Natural killer cell (primary cell): ENCODE data around the gene FBLN5. TPM values are rescaled to one million over a fixed set of nuclear protein-coding genes. Genes with fewer than 3 reads are reported as not detected.

Experiments used
- ATAC-seq, 3 donors: fragments of 150-1000 bp in 2 of 3; fragments of 200-7000 bp in 1 of 3; cut with Tn5 transposase; 1 replicate in 1 of 3; 2 replicates in 2 of 3; pipeline ENCODE4 v1.10.0; 2021; ENCODE audit warnings: mild to moderate bottlenecking in 2 of 3, moderate library complexity in 2 of 3
- DNase-seq, 2 donors: peaks; one replicate each; pipeline versions ENCODE4 v3.0.0 to v3.0.0-alpha.2; 2013 to 2021; ENCODE audit warnings: mixed read lengths in 1 of 2
- H3K27ac ChIP-seq: one replicate; pipeline ENCODE4 v1.5.1; 2013; ENCODE audit warnings: mild to moderate bottlenecking, low read length
- H3K27me3 ChIP-seq: one replicate; pipeline ENCODE4 v1.6.1; 2013; ENCODE audit warnings: low read length; ENCODE audit not compliant: control insufficient read depth, insufficient read depth
- H3K36me3 ChIP-seq: one replicate; pipeline ENCODE4 v1.6.1; 2013; ENCODE audit warnings: low read length; ENCODE audit not compliant: control insufficient read depth, insufficient read depth
- H3K4me1 ChIP-seq: one replicate; pipeline ENCODE4 v1.6.1; 2013; ENCODE audit warnings: low read length; ENCODE audit not compliant: control insufficient read depth, insufficient read depth
- H3K4me3 ChIP-seq: one replicate; pipeline ENCODE4 v1.5.1; 2013; ENCODE audit warnings: low read length
- H3K9me3 ChIP-seq: one replicate; pipeline ENCODE4 v1.6.1; 2013; ENCODE audit warnings: low read length; ENCODE audit not compliant: control insufficient read depth, insufficient read depth
- H3K27ac Mint-ChIP-seq, 2 donors: one replicate each; pipeline ENCODE4 v1.8.0; 2022; ENCODE audit warnings: mild to moderate bottlenecking in 2 of 2, mixed read lengths in 2 of 2, moderate library complexity in 1 of 2
- H3K27me3 Mint-ChIP-seq, 2 donors: one replicate each; pipeline ENCODE4 v1.8.0; 2022; ENCODE audit warnings: low read depth in 2 of 2, mixed read lengths in 2 of 2
- H3K36me3 Mint-ChIP-seq: one replicate; pipeline ENCODE4 v1.8.0; 2022; ENCODE audit warnings: mixed read lengths
- H3K4me1 Mint-ChIP-seq, 2 donors: one replicate each; pipeline ENCODE4 v1.8.0; 2022; ENCODE audit warnings: mixed read lengths in 2 of 2
- H3K4me3 Mint-ChIP-seq: one replicate; pipeline ENCODE4 v1.8.0; 2022; ENCODE audit warnings: mild to moderate bottlenecking, moderate library complexity, mixed read lengths
- H3K9me3 Mint-ChIP-seq, 2 donors: one replicate each; pipeline ENCODE4 v1.8.0; 2022; ENCODE audit warnings: mixed read lengths in 2 of 2
- WGBS: methylation state at CpG from one replicate; pipeline ENCODE4 v1.1.7; 2013; ENCODE audit warnings: missing lambda C conversion rate; ENCODE audit not compliant: insufficient coverage; 5-methylcytosine and 5-hydroxymethylcytosine counted together
- intact Hi-C: fragments of 100-400 bp; cut with micrococcal nuclease; formaldehyde crosslinking; loops from one replicate; pipeline ENCODE4 v1.14.2; 2022
- total RNA-seq, 4 donors: library from RNA; stranded (reverse); fragments of 120-200 nt in 1 of 4; gene quantifications; one replicate each; pipeline versions ENCODE4 v1.2.3 to v1.2.4, GENCODE V29; 2013 to 2022
- TF ChIP-seq, protein P1 (sequence below): fragments of 200-600 bp; IDR thresholded peaks from one replicate; pipeline ENCODE4 v1.8.0; 2022; ENCODE audit warnings: antibody characterized with exemption

Gene FBLN5
- total RNA-seq, 3 donors from 2014 or later (not counting 1 experiment from before 2014, with no cell fraction given), result 0.56 to 1.3 (median 1.1) TPM

GRCh38 chr14:91885839-91886238 lies 61.7 kb downstream of the FBLN5 start:
- no peaks in the 10 kb centered on the region for H3K9me3 ChIP-seq
- no peak overlapping the region for H3K27ac ChIP-seq
- no peaks in the 10 kb centered on the region for H3K36me3 ChIP-seq
- 80% methylated on average over 4 of the region's 4 CpGs for WGBS
- Mint-ChIP-seq H3K4me3 (no peak overlapping the region), H3K9me3 (no peaks in the 10 kb centered on the region), H3K36me3 (no peaks in the 10 kb centered on the region), H3K27ac (no peak overlapping the region), H3K4me1 (peaks cover 26 to 29% of the 10 kb centered on the region in 2 donors), H3K27me3 (no peaks in the 10 kb centered on the region)
- TF ChIP-seq, protein P1, sequence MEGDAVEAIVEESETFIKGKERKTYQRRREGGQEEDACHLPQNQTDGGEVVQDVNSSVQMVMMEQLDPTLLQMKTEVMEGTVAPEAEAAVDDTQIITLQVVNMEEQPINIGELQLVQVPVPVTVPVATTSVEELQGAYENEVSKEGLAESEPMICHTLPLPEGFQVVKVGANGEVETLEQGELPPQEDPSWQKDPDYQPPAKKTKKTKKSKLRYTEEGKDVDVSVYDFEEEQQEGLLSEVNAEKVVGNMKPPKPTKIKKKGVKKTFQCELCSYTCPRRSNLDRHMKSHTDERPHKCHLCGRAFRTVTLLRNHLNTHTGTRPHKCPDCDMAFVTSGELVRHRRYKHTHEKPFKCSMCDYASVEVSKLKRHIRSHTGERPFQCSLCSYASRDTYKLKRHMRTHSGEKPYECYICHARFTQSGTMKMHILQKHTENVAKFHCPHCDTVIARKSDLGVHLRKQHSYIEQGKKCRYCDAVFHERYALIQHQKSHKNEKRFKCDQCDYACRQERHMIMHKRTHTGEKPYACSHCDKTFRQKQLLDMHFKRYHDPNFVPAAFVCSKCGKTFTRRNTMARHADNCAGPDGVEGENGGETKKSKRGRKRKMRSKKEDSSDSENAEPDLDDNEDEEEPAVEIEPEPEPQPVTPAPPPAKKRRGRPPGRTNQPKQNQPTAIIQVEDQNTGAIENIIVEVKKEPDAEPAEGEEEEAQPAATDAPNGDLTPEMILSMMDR, result no peak
- intact Hi-C loops, result no loop called here
- DNase-seq (no peak), ATAC-seq (no peak)
- H3K4me3 ChIP-seq, result no peak overlapping the region
- peaks cover 28% of the 10 kb centered on the region for H3K4me1 ChIP-seq
- H3K27me3 ChIP-seq, result no peaks in the 10 kb centered on the region

GRCh38 chr14:91885113-91885712 lies 62.3 kb downstream of the FBLN5 start:
- no peaks in the 10 kb centered on the region for H3K36me3 Mint-ChIP-seq
- no peaks in the 10 kb centered on the region for H3K27me3 Mint-ChIP-seq
- TF ChIP-seq, protein P1, result no peak
- H3K27ac ChIP-seq, result no peak overlapping the region
- no peaks in the 10 kb centered on the region for H3K27me3 ChIP-seq
- no peak overlapping the region for H3K4me3 ChIP-seq
- no peak for DNase-seq
- WGBS, result 99% methylated on average over 4 of the region's 4 CpGs
- peaks cover 26% of the 10 kb centered on the region for H3K4me1 ChIP-seq
- no peak overlapping the region for H3K27ac Mint-ChIP-seq
- no peaks in the 10 kb centered on the region for H3K9me3 Mint-ChIP-seq
- H3K9me3 ChIP-seq, result no peaks in the 10 kb centered on the region
- H3K4me1 Mint-ChIP-seq, result peaks cover 20 to 23% of the 10 kb centered on the region in 2 donors
- intact Hi-C loops, result no loop called here
- ATAC-seq, result no peak
- no peak overlapping the region for H3K4me3 Mint-ChIP-seq
- H3K36me3 ChIP-seq, result no peaks in the 10 kb centered on the region

DNA sequence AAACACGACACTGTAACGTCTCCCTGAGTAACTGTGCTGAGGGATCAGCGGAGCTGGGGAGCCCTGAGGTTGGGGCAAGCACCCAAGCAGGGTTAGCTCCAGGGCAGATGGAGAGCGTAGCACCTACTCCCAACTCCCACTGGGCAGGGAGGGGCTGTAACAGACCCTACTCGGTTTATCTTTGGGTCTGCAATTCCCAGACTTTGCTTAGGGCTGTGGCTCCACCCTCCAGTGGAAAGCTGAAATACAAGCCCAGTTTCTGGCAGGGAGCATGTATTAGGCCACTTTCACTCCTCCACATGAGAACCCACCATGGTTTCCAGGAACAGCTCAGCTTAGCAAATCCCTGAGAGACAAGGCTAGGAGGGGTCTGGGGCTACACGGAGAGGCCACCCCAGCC lies 62.8 kb downstream of the FBLN5 start:
- no peak for DNase-seq
- H3K27me3 ChIP-seq, result no peaks in the 10 kb centered on the region
- Mint-ChIP-seq H3K4me3 (no peak overlapping the region), H3K9me3 (no peaks in the 10 kb centered on the region), H3K27me3 (no peaks in the 10 kb centered on the region), H3K36me3 (no peaks in the 10 kb centered on the region), H3K27ac (no peak overlapping the region), H3K4me1 (peaks cover 15 to 18% of the 10 kb centered on the region in 2 donors)
- intact Hi-C loops, result no loop called here
- 94% methylated on average over 6 of the region's 6 CpGs for WGBS
- H3K9me3 ChIP-seq, result no peaks in the 10 kb centered on the region
- H3K27ac ChIP-seq, result no peak overlapping the region
- no peak for ATAC-seq
- H3K36me3 ChIP-seq, result no peaks in the 10 kb centered on the region
- peaks cover 20% of the 10 kb centered on the region for H3K4me1 ChIP-seq
- no peak overlapping the region for H3K4me3 ChIP-seq
- TF ChIP-seq, protein P1, result no peak

DNA sequence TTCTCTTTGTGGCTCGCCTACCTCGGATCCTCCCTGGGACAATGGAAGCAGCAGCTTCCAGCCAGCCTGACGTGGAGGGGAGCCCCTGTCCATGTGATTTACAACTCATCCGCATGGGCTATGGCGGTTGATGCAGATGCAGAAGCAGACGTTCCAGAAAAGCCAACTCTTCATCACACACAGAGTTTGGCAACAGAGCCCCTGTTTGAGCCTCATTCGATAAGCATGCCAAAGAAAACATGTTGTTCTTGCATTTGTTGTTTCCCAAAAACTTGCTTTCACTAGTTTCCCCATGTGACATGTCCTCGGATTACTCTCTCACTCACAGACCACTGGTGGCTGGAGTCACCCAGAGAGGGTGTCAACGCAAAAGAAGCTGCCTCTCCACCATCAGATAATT lies 63.7 kb downstream of the FBLN5 start:
- H3K9me3 Mint-ChIP-seq, result no peaks in the 10 kb centered on the region
- intact Hi-C loops, result no loop called here
- 97% methylated on average over 9 of the region's 9 CpGs for WGBS
- peaks cover 9 to 10% of the 10 kb centered on the region in 2 donors for H3K4me1 Mint-ChIP-seq
- no peaks in the 10 kb centered on the region for H3K27me3 ChIP-seq
- H3K4me1 ChIP-seq, result peaks cover 11% of the 10 kb centered on the region
- no peaks in the 10 kb centered on the region for H3K36me3 ChIP-seq
- H3K27ac ChIP-seq, result no peak overlapping the region
- no peak overlapping the region for H3K27ac Mint-ChIP-seq
- no peaks in the 10 kb centered on the region for H3K36me3 Mint-ChIP-seq
- no peaks in the 10 kb centered on the region for H3K27me3 Mint-ChIP-seq
- H3K4me3 Mint-ChIP-seq, result no peak overlapping the region
- H3K4me3 ChIP-seq, result no peak overlapping the region
- DNase-seq (no peak), ATAC-seq (no peak)
- TF ChIP-seq, protein P1, result no peak
- H3K9me3 ChIP-seq, result no peaks in the 10 kb centered on the region
